K562 (cell line): ENCODE measurements around the gene APC2. TPM values are rescaled to one million over a fixed set of nuclear protein-coding genes. Genes with fewer than 3 reads are reported as not detected.
A peak's percentile ranks its signal among the peaks of the same experiment; 100 is the strongest.

Source experiments
- KDM4B ChIP-seq, 2 experiments: fragments of 450-650 bp in 1 of 2; sonication (generic) in 1 of 2; IDR thresholded peaks; 2 replicates each; pipeline ENCODE4 v1.6.1; 2016 to 2017; ENCODE audit warnings: borderline replicate concordance in 2 of 2, antibody characterized with exemption in 1 of 2, low read depth in 1 of 2, mild to moderate bottlenecking in 1 of 2
- MCM2 ChIP-seq: fragments of 450-650 bp; IDR thresholded peaks from 2 replicates; pipeline ENCODE4 v1.6.1; 2017; ENCODE audit warnings: low read depth, mild to moderate bottlenecking
- MCM3 ChIP-seq: fragments of 450-650 bp; IDR thresholded peaks from 2 replicates; pipeline ENCODE4 v1.6.1; 2016
- PHTF2 ChIP-seq: fragments of 250-450 bp; sonication (Bioruptor Pico); IDR thresholded peaks from 2 replicates; pipeline ENCODE4 v1.5.0; 2021; ENCODE audit warnings: mild to moderate bottlenecking
- RFX5 ChIP-seq: IDR thresholded peaks from 2 replicates; pipeline ENCODE4 v1.6.1; 2011; ENCODE audit warnings: low read depth, mild to moderate bottlenecking, improper control_type of control experiment, low read length
- polyA plus RNA-seq, 8 experiments: library from polyadenylated mRNA; depleted of rRNA in 4 of 8; stranded (reverse) in 5 of 8; unstranded in 3 of 8; fragments of >200 nt; fragmentation: Nextera tagmentation in 2 of 8; fragmentation: Illumina TruSeq in 1 of 8; extraction: Ambion mirVana in 2 of 8; extraction: Trizol in 1 of 8; gene quantifications; 2 replicates each; pipeline versions ENCODE4 v1.2.1 to v1.2.3, GENCODE V29; 2011 to 2014; ENCODE audit warnings: inconsistent platforms in 1 of 8, missing spikeins in 1 of 8
- total RNA-seq, 7 experiments: library from RNA; depleted of rRNA in 6 of 7; stranded (reverse); fragments of >200 nt in 6 of 7; fragmentation: Illumina TruSeq in 2 of 7; extraction: Trizol in 2 of 7; gene quantifications; 2 replicates each; pipeline versions ENCODE4 v1.2.1 to v1.2.3, GENCODE V29; 2011 to 2021; ENCODE audit warnings: low replicate concordance in 1 of 7
- TF ChIP-seq, protein P1 (sequence below): fragments of 250-450 bp; sonication (Bioruptor Pico); IDR thresholded peaks from 2 replicates; pipeline ENCODE4 v1.5.0; 2021; ENCODE audit warnings: mild to moderate bottlenecking, borderline replicate concordance
- TF ChIP-seq, protein P2 (sequence below), 2 experiments: IDR thresholded peaks; 2 replicates each; pipeline ENCODE4 v1.6.1; 2011; ENCODE audit warnings: borderline replicate concordance in 1 of 2, control low read depth in 1 of 2, low read depth in 1 of 2, low read length in 1 of 2, mild to moderate bottlenecking in 1 of 2, mixed read lengths in 1 of 2, moderate library complexity in 1 of 2; ENCODE audit not compliant: insufficient read depth in 1 of 2, insufficient read length in 1 of 2, poor library complexity in 1 of 2, severe bottlenecking in 1 of 2; ENCODE audit errors: extremely low read depth in 1 of 2
- TF ChIP-seq, protein P3 (sequence below), 2 experiments: fragments of 450-650 bp; IDR thresholded peaks; 2 replicates each; pipeline ENCODE4 v1.6.1; 2016; ENCODE audit warnings: mild to moderate bottlenecking in 2 of 2, borderline replicate concordance in 1 of 2, low read depth in 1 of 2, moderate library complexity in 1 of 2

The APC2 gene
- total and polyA plus RNA-seq, 9 of the 15 experiments (the other 6 are each of a cell fraction or from before 2014, with no cell fraction given): 0.01 to 0.40 (median 0.05) TPM; not detected in 3

DNA sequence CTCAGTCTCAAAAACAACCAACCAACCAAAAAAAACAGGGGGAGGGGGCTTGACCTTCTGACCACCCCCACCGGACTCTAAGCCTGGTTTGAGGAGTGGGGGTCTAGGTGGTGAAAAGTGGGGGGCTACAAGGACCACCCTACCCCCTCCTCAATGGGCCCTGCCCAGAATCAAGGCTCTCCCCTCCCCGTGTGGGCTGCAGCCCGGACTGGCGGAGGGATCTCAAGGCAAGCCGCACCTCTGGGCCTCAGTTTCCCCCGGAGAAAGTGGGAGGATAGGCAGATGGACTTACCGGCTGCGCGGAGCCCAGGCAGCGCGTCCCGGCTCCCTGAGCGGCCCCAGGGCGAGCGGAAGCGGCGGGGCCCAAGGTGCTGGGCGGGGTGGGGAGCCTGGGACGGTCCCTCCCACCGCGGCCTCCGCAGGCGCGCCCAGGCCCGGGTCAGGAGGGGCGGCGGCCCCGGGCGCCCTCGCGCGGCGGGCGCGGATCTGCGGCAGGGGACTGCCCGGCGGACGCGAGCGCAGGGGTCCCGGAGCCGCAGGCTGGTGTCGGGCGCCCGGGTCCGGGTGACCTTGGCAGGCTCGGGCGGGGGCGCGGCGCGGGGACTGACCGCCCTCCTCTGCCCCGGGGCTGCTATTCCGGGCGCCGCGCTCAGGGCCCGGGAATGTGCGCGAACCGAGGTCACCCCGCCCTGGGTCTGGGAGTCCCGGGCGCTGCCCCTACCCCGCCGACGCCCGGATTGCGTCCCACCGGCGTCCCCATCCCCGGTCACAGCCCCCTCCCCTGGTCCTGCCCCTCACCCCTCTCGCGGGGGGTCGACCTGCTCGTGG lies 63.0 kb downstream of the APC2 start, which contains the start of gene ADAMTSL5 (continued):
- no peak for TF ChIP-seq PHTF2 (CRISPR knock-in tag)
- no peak for TF ChIP-seq MCM2
- no peak for TF ChIP-seq MCM3
- TF ChIP-seq, protein P1, sequence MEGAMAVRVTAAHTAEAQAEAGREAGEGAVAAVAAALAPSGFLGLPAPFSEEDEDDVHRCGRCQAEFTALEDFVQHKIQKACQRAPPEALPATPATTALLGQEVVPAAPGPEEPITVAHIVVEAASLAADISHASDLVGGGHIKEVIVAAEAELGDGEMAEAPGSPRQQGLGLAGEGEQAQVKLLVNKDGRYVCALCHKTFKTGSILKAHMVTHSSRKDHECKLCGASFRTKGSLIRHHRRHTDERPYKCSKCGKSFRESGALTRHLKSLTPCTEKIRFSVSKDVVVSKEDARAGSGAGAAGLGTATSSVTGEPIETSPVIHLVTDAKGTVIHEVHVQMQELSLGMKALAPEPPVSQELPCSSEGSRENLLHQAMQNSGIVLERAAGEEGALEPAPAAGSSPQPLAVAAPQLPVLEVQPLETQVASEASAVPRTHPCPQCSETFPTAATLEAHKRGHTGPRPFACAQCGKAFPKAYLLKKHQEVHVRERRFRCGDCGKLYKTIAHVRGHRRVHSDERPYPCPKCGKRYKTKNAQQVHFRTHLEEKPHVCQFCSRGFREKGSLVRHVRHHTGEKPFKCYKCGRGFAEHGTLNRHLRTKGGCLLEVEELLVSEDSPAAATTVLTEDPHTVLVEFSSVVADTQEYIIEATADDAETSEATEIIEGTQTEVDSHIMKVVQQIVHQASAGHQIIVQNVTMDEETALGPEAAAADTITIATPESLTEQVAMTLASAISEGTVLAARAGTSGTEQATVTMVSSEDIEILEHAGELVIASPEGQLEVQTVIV: no peak
- TF ChIP-seq RFX5: no peak
- TF ChIP-seq, protein P2, sequence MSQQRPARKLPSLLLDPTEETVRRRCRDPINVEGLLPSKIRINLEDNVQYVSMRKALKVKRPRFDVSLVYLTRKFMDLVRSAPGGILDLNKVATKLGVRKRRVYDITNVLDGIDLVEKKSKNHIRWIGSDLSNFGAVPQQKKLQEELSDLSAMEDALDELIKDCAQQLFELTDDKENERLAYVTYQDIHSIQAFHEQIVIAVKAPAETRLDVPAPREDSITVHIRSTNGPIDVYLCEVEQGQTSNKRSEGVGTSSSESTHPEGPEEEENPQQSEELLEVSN (IDR thresholded peaks at IDR 0.05; ENCODE audit: borderline replicate concordance in 1 of 2, extremely low read depth in 1 of 2, insufficient read depth in 1 of 2, insufficient read length in 1 of 2, low read depth in 1 of 2, low read length in 1 of 2, poor library complexity in 1 of 2, severe bottlenecking in 1 of 2): peak; percentile 29 to 55
- no peak for TF ChIP-seq KDM4B (IDR thresholded peaks at IDR 0.05; ENCODE audit: borderline replicate concordance in 2 of 2, low read depth in 1 of 2)
- TF ChIP-seq, protein P3, sequence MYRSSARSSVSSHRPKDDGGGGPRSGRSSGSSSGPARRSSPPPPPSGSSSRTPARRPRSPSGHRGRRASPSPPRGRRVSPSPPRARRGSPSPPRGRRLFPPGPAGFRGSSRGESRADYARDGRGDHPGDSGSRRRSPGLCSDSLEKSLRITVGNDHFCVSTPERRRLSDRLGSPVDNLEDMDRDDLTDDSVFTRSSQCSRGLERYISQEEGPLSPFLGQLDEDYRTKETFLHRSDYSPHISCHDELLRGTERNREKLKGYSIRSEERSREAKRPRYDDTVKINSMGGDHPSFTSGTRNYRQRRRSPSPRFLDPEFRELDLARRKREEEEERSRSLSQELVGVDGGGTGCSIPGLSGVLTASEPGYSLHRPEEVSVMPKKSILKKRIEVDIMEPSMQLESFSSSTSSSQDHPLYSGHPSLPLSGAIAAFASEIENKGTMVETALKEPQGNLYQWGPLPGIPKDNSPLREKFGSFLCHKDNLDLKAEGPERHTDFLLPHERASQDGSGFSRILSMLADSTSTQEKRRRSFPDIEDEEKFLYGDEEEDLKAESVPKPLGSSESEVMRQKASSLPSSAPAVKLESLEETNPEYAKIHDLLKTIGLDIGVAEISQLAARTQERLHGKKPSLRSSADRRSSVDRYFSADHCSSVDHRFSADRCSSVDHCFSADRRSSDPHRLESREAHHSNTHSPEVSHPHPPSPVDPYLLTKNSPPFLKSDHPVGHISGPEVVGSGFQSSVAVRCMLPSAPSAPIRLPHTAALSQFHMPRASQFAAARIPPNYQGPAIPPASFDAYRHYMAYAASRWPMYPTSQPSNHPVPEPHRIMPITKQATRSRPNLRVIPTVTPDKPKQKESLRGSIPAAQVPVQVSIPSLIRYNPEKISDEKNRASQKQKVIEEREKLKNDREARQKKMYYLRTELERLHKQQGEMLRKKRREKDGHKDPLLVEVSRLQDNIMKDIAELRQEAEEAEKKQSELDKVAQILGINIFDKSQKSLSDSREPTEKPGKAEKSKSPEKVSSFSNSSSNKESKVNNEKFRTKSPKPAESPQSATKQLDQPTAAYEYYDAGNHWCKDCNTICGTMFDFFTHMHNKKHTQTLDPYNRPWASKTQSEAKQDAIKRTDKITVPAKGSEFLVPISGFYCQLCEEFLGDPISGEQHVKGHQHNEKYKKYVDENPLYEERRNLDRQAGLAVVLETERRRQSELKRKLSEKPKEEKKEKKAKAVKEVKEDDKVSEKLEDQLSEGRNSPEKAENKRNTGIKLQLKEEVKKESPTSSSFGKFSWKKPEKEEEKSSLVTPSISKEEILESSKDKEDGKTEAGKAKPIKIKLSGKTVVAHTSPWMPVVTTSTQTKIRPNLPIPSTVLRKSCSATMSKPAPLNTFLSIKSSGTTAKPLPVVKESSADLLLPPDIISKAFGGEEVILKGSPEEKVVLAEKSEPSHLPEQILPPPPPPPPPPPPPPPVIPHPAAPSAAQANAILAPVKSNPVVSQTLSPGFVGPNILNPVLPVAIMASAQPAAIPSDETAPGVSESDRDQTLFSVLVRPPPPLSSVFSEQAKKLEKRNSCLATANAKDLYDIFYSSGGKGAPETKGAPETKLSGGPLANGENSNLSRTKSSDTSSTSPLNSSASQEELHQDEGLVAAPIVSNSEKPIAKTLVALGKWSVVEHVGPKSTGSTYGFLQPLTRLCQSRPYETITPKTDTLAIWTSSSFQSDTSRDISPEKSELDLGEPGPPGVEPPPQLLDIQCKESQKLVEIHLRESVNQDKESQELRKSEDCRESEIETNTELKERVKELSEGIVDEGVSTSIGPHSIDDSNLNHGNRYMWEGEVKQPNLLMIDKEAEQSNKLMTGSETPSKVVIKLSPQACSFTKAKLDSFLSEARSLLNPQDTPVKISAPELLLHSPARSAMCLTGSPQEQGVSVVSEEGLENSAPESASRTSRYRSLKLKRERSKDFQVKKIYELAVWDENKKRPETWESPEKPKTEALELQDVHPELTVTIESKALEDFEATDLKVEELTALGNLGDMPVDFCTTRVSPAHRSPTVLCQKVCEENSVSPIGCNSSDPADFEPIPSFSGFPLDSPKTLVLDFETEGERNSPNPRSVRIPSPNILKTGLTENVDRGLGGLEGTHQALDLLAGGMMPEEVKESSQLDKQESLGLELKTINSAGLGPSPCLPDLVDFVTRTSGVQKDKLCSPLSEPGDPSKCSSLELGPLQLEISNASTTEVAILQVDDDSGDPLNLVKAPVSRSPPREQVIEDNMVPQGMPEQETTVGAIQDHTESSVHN (IDR thresholded peaks at IDR 0.05; ENCODE audit: borderline replicate concordance in 1 of 2, low read depth in 1 of 2): no peak
